ENCODE results near the gene APBB2. TPM values are rescaled to one million over a fixed set of nuclear protein-coding genes. Genes with fewer than 3 reads are reported as not detected.

The APBB2 gene
- total RNA-seq, 1 experiment from 2014 or later, result 49.0 TPM

- POLR2A ChIA-PET, result no interaction called here
- ATAC-seq (no peak), DNase-seq (ENCODE audit: low spot score) (no peak)
- TF ChIP-seq STAT6 (CRISPR knock-in tag; conservative IDR thresholded peaks at IDR 0.05; ENCODE audit: low read depth) (no peak), ZNF671 (CRISPR knock-in tag; IDR thresholded peaks at IDR 0.05) (no peak), PREB (CRISPR knock-in tag; IDR thresholded peaks at IDR 0.05; ENCODE audit: borderline replicate concordance) (no peak), ZNF121 (CRISPR knock-in tag; IDR thresholded peaks at IDR 0.05) (no peak), RELA (CRISPR knock-in tag; IDR thresholded peaks at IDR 0.05; ENCODE audit: borderline replicate concordance) (no peak), ZNF263 (CRISPR knock-in tag; IDR thresholded peaks at IDR 0.05; ENCODE audit: low read depth) (no peak), GTF2I (CRISPR knock-in tag; conservative IDR thresholded peaks at IDR 0.05) (no peak), ARID4B (CRISPR knock-in tag; IDR thresholded peaks at IDR 0.05; ENCODE audit: borderline replicate concordance) (no peak), FOXP4 (CRISPR knock-in tag; IDR thresholded peaks at IDR 0.05) (no peak)
- no peaks in the 10 kb centered on the region for H3K9me3 Mint-ChIP-seq
- H3K4me1 Mint-ChIP-seq, result no peaks in the 10 kb centered on the region
- no peaks in the 10 kb centered on the region for H3K36me3 Mint-ChIP-seq
- H3K4me3 Mint-ChIP-seq, result no peak overlapping the region
- H3K27ac Mint-ChIP-seq, result no peak overlapping the region
- CTCF ChIA-PET, result interaction anchor here (1.1 kb wide), 1 partner anchor 312 kb away, joined by 3 read pairs; no protein-coding TSS in a partner anchor
- no peaks in the 10 kb centered on the region for H3K27me3 Mint-ChIP-seq (ENCODE audit: low read depth)
Measured at GRCh38 chr4:41236508-41236907, 22.2 kb upstream of the APBB2 start.

GRCh38 chr4:41236032-41236431, 21.7 kb upstream of the APBB2 start:
- Mint-ChIP-seq H3K4me3 (no peak overlapping the region), H3K9me3 (no peaks in the 10 kb centered on the region), H3K4me1 (no peaks in the 10 kb centered on the region), H3K27me3 (ENCODE audit: low read depth) (no peaks in the 10 kb centered on the region), H3K36me3 (no peaks in the 10 kb centered on the region), H3K27ac (no peak overlapping the region)
- ChIA-PET POLR2A (no interaction called here), CTCF (interaction anchor here (0.6 to 1.1 kb wide), 2 partner anchors 21 to 311 kb away, joined by 3 read pairs; no protein-coding TSS in a partner anchor)
- ATAC-seq (no peak), DNase-seq (ENCODE audit: low spot score) (no peak)
- TF ChIP-seq ZNF512 (CRISPR knock-in tag; IDR thresholded peaks at IDR 0.05; ENCODE audit: borderline replicate concordance) (no peak), ZMAT4 (CRISPR knock-in tag; IDR thresholded peaks at IDR 0.05) (no peak), TCF7 (CRISPR knock-in tag; IDR thresholded peaks at IDR 0.05; ENCODE audit: low read depth) (no peak), ZNF232 (CRISPR knock-in tag; IDR thresholded peaks at IDR 0.05) (no peak), ESRRA (CRISPR knock-in tag; IDR thresholded peaks at IDR 0.05; ENCODE audit: borderline replicate concordance) (no peak), SMAD3 (CRISPR knock-in tag; IDR thresholded peaks at IDR 0.05; ENCODE audit: borderline replicate concordance) (no peak), ETV6 (CRISPR knock-in tag; IDR thresholded peaks at IDR 0.05) (no peak), ZBTB43 (CRISPR knock-in tag; IDR thresholded peaks at IDR 0.05) (no peak), USF1 (CRISPR knock-in tag; IDR thresholded peaks at IDR 0.05) (no peak), RORB (CRISPR knock-in tag; IDR thresholded peaks at IDR 0.05) (no peak), FOXK1 (CRISPR knock-in tag; IDR thresholded peaks at IDR 0.05) (no peak), PRRX2 (CRISPR knock-in tag; IDR thresholded peaks at IDR 0.05) (no peak)
